ENCODE measurements around the gene USP2.
"Not testable (repeated sequence)": the region's sequence is repeated elsewhere in the genome, so short reads cannot be mapped to it uniquely, and the experiment has no call there.

The USP2 gene

DNA sequence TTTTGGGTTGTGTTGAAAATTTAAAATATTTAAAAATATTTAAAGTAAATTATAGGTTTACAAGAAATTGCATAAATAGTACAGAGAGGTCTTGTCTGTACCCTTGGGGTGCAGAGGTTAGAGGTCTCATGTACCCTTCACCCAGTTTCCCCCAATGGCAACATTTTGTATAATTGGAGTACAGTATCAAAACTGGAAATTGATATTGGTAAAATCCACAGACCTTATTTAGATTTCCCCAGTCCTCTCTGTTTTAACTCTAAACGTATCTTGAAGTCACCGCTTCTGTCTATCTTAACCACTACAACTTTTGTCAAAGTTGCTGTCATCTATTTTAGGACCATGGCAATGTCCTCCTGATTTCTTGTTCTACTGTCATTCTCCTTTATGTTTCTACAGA is 30.6 kb upstream of the USP2 start:
- no peak for DNase-seq

DNA sequence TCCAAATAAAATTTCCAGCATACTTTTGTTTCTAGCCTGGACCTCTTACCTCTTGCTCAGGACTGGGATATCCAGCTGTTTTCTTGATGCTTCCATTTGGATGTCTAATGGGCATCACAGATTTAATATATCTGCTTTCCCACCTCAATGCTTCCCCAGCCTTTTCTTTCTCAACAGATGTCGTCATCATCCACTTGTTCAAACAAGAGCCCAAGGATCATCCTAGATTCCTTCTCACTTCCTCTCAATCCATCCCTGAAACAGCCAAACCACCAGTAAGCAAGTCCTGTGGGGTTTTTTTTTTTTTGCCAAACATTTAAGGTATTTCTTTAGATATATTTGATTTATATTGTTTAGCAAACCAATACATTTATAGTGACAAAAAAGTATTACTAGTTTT is 29.0 kb upstream of the USP2 start:
- DNase-seq, result no peak

DNA sequence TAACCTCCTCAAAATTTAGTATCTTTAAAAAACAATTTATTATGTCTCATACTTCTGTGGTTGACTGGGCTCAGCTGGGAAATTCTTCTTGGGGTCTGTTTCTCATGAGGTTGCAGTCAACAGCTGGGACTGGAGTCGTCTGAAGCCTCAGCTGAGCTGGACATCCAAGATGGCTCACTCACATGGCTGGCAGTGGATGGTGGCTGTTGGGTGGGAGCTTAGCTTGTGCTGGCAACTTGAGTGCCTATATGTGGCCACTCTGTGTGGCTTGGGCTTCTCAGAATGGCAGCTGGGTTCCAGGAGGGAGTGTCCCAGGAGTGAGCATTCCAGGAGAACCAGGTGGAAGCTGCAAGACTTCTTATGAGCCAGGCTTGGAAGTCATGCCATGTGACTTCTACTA is 28.2 kb upstream of the USP2 start:
- DNase-seq, result no peak

DNA sequence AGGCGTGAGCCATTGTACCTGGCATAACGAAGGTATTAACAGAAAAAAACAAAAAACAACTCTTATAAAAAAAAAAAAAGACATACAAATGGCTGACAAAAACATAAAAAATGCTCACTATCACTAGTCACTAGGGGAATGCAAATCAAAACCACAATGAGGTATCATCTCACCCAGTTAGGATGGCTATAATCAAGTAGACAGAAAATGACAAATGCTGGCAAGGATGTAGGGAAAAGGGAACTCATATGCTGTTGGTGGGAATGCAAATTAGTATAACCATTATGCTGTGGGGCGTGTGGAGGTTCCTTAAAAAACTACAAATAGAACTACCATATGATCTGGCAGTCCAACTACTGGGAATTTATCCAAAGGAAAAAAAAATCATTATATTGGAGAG is 24.5 kb upstream of the USP2 start:
- no peak for DNase-seq

DNA sequence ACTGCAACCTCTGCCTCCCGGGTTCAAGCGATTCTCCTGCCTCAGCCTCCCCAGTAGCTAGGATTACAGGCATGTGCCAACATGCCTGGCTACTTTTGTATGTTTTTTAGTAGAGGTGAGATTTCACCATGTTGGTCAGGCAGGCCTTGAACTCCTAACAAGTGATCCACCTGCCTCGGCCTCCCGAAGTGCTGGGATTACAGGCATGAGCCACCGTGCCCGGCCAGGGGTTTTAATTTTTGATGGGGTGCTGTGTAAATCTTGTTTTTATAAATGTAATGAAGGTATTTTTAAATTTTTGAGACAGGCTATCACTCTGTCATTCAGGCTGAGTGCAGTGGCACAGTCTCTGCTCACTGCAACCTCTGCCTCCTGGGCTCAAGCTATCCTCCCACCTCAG is 24.0 kb upstream of the USP2 start:
- not testable (repeated sequence) for DNase-seq

DNA sequence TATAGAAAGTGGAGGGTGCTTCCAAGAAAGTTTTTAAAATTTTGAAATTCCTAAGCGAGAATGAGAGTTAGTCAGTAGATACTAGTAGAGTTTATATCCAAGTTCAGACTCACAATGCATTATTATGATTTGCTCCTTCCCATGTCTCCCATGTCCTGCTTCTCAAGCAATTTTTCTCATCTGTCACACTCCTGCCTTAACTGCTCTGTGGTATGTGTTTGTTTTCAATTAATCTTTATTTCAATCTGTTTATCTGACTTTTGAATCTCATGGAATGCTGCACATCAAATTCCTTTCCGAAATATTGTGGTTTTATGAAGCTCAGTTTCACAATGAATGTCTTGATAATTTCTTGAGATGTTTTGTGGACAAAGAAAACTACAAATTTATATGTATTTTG is 23.4 kb upstream of the USP2 start:
- no peak for DNase-seq

DNA sequence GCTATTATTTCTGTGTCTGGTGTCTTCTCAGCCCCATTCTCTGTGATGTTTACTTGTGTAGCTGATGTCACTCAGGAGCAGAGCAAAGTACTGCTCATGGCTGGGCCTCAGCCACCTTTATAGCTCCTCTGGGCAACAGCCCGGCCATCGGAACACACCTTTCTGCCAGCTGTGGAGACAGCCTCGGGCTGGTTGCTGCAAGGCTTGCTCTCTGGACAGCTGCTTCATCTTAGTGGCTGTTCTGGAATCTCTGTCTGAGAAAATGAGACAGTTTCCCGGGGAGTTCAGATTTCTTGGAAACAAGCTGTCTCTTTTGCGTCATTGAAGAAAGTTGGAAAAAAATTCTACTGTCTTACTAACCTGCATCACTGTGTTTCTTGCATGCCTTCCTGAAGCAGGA is 21.5 kb upstream of the USP2 start:
- no peak for DNase-seq

DNA sequence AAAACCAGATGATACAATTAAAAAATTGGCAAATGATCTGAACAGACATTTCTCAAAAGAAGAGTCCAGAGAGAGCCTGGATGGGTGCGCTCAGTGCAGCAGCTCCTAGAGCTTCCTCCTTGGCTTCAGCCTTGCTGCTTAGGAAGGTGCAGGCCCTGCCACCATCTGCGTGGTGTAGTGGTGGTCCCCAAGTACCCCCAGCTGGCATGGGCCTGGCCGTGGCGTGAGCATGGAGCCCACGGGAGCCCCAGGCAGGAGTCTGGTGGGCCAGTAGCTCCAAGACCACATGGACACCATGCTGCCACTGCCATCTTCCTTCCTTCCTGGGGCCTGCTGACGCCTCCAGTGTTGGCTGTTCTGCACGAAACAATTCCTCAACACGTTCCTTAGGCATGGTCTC is 21.0 kb upstream of the USP2 start:
- DNase-seq, result no peak

DNA sequence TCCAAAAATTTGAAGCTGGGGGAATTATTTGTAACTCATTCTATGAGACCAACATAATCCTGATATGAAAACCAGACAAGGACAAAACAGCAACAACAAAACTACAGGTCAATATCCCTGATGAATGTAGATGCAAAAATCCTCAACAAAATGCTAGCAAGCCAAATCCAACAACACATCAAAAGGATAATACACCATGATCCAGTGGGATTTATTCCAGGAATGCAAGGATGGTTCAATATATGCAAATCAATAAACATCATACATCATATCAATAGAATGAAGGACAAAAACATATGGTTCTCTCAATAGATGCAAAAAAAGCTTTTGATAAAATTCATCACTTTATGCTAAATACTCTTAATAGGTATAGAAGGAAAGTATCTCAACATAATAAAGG is 19.4 kb upstream of the USP2 start:
- no peak for DNase-seq

DNA sequence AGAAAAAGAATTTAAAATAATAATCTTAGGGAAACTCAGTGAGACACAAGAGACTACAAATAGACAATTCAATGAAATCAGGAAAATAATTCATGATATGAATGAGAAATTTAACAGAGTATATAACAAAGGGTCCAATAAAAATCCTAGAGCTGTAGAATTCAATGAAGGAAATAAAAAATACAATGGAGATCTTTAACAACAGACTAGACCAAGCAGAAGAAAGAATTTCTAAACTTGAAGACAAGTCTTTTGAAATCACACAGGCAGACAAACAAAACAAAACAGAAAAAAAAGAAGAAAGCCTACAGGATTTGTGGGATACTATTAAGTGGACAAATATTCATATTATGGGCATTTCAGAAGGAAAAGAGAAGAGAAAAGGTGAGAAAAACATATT is 16.2 kb upstream of the USP2 start:
- DNase-seq, result no peak

DNA sequence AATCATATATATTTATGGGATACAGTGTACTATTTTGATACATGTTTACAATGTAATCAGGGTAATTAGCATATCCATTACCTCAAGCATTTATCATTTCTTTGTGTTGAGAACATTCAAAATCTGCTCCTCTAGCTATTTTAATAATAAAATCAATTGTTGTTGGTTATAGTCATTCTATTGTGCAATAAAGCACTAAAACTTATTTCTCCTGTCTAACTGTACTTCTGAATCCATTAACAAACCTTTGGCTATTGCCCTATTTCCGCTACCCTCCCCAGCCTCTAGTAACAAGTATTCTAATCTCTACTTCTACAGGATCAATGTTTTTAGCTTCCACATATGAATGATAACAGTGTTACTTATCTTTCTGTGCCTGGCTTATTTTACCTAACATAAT is 15.3 kb upstream of the USP2 start:
- no peak for DNase-seq

DNA sequence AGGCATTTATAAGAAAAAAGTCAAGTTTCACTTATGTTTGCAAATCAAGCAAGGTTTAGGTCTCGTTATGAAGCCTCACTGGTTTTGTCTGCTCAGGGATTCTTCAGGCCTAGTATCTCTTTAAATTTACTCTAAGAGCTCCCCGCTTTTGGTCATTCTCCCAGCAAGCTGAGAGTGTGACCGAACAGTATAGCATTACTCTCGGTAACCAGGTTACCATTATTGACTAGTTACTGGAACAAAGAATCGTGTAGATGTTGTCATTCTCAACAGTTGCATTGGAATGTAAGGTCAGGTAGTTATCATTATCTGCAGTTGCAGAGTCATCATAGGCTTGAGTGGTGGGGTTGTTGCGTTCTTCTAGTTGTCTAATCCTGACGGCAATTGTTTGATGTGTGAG is 9.8 kb upstream of the USP2 start:
- no peak for DNase-seq

DNA sequence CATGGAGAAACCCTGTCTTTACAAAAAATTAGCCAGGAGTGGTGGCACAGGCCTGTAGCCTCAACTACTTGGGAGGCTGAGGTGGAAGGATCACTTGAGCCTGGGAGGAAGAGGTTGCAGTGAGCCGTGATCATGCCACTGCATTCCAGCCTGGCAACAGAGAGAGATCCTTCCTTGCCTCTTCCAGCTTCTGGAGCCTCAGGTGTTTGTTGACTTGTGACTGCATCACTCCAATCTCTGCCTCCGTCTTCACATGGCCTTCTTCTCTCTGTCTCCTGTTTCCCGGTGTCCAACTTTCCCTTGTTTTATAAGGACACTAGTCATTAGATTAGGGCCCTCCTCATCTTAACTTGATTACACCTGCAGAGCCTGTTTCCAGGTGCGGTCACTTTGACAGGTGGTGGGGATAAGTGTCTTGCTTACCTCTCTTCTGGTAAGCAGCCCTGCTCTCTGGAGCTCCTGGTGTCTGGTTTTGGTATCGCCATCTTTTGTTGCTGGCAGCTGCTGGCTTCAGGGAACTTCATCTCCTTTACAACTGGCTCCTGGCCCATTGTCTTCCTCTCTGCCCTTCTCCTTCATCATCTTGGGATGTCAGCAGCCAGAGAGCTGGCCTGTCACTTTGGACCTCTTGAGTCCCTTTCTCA is 8.2 kb upstream of the USP2 start:
- peak; percentile 79 for DNase-seq

DNA sequence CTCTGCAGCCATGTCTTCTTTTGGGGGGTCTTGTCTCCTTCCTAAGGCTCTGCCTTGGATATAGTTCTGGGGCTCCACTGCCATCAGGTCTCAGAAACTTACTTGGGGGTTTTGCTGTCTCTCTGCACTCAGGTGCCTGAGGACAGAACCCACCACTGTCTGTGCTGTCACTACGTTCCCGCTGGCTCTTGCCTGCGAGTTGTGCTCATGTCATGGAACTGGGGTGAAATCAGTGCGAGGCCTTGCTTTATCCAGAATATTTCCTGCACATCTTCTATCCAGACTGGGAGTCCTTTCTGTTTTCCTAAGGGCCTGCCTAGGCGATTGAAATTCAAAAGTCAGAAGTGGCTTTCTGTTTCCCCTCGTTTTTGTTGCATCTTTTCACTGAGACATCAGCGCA is 6.6 kb upstream of the USP2 start:
- DNase-seq, result no peak

DNA sequence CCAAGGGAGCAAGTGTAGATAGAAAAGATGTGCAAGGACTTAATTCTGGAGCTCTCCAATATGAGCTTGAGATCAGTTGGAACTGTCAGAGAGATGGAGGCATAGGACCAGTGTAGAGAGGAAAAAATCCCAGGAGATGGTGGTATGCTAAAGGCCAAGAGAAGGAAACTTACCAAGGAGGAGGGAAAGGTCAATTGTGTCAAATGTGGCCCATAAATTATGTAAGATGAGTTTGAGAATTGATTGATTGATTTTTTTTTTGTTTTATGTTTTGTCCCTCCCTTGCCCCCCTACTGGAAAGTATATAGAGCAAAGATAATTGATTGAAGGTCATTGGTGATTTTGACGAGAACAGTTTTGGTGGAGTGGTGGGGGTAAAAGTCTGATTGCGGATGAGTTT is 2.8 kb upstream of the USP2 start:
- no peak for DNase-seq

DNA sequence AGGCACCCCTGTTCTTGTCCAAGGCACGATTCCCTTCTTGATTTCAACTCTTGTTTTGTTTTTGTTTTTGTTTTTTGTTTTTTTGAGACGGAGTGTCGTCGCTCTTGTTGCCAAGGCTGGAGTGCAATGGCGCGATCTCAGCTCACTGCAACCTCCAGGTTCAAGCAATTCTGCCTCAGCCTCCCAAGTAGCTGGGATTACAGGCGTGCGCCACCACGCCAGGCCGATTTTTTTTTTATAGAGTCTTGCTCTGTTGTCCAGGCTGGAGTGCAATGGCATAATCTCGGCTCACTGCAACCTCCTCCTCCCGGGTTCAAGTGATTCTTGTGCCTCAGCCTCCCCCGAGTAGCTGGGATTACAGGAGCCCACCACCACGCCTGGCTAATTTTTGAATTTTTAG is 1.0 kb upstream of the USP2 start:
- not testable (repeated sequence) for DNase-seq

DNA sequence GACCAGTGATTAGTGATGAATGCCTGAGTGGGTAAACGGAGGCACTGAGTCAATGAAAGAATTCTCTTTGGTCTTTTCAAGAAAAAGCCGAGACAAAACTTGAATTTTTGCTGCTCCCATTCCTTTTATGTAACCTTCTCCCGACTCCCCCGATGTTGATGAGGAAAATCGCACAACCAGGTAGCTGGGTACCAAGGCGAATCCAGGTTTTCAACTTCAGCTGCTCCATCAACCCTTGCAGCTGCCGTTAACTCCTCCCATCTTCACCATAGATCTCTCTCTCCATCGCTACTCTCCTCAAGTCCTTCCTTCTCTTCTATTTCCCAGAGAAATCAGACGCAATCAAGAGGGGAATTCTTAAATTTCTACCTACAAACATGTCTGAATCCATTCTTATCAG is 611 bp upstream of the USP2 start:
- no peak for DNase-seq

DNA sequence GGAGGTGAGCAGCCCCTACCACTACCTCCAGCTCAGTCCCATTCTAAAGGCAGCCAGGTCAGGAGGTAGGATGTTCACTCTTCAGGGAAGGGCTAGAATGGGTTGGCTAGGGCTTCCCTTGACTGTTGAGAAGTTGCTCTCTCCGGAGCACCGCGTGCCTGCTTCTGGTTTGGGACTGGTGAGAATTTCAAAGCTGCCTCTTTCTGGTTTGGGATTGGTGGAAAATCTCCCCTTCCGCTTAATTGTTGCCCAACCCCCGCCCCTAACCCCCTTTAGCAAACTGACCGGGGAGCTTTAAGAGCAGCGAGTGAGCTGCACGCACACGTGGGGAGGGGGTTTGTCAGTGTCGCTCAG is 686 bp downstream of the USP2 start:
- no peak for DNase-seq

DNA sequence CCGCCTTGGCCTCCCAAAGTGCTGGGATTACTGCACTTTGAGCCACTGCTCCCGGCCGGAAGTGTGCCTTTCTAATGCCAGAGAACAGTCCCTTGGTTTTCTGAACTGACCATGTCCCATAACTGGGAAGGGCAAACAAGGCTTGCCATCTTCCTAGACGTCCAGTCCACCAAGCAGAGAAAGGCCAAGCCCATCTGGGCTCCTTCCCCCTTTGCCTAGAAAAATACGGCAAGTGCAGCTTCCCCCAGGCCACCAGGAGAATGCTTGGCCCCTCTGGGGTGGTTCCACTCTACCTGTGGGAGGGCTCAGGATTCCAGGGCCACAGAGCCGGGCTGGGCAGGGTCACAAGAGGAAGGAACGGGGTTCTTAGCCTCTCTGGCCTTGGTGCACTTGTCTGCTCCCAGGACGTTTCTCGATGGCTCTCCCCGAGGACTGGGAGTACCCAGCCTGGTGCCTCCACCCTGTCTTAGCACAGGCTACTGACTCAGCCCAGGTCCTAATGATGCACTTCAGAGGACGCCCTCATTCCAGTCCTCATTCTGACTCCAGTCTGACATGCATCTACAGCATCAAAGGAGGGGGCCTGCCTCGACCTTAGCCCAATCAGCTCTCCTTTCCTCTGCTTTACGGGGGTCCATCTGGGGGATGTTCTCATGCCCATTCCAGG is 1.2 kb downstream of the USP2 start:
- no peak for DNase-seq

DNA sequence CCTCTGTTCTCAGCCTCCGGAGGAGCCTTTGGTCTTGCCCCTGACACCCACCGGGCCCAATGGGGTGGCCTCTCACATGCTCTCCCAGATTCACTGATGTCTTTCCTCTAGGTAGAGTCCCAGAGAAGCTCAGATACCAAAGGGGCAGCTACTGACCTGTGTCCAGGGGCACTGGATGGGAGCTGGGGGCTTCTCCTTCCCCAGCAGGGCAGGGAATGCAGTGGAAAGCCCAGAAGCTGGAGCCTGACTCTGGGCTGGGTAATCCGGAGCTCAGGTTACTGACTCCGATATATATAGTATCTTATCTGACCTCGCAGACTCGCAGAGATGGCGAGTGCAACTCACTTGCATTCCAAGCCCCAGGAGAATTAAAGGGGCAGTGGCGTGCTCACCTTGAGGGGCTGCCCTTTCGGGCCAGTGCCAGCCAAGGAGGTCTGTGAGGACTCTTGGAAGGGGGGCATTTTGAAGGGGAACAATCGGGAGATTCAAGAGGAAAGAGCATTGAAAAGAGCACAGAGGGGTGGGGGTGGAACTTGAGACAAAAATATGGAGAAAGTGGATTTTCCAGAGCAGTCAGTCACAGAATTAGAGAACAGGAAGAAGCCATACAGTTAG is 2.5 kb downstream of the USP2 start:
- no peak for DNase-seq

DNA sequence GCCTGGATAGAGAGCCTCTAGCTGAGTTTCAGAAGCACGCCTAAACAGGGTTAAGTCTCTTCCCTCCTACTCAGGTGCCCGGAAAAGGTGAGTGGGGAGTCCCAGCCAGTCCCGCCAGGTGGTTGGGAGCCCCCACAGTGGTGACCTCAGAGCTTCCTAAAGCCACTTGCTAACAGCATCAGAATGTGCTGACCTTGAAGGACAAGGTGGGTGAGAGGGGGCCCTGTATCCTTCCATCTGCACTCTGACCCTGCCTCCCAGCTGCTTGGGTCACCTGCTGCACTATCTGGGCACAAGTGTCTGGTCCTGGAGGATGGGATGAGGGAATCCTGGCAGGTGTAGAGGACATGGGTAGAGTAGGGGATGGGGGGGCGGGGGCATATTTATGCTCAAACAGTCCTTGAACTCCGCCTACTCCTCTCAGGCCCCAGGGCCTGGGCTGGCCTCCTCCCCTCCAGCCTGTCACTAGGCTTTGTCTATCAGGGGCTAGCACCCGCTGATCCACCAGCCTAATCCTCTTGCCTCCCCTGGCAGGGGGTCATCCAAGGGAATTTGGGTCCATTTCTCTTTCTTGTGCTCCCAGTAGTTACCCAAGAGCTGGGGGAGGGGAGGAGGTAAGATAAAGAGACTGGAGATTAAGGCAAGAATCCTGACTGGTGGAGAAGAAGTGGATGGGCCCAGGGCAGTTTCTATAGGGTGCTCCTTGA is 3.4 kb downstream of the USP2 start:
- no peak for DNase-seq

DNA sequence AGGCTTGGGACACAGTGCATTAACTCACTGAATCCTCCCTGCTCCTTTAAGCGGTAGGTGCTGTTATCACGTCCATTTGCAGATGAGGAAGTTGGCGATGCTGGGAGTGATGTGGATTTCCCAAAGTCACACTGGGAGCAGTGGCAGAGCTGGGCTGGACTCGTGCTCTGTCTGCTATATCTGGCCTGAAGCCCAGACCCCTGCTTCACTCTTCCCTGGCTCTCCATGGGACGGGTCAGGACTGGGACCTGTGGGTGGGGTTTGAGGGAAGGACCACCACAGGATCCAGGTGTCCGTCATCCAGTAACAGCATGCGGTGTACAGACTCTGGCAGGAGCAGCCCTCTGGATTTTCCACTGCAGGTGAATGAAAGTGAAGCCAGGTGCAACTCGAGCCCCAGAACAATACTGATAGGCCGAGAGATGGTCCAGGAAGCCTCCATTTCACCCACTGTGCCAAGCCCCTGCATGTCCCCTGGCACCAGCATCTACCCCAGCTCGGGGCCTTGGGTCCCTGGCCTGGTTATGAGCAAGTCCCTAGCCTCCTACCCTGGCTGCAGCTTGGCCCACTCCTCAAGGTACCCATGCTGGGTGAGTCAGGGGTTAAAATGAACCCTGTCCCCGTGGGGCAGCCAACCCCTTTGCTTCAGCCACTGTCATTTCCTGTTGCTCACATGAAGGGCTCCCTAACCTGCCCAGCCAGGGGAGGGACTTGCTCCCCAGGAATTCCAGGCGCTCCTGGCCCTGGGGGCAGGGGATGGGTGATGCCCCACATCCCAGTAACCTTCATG is 4.2 kb downstream of the USP2 start:
- no peak for DNase-seq

DNA sequence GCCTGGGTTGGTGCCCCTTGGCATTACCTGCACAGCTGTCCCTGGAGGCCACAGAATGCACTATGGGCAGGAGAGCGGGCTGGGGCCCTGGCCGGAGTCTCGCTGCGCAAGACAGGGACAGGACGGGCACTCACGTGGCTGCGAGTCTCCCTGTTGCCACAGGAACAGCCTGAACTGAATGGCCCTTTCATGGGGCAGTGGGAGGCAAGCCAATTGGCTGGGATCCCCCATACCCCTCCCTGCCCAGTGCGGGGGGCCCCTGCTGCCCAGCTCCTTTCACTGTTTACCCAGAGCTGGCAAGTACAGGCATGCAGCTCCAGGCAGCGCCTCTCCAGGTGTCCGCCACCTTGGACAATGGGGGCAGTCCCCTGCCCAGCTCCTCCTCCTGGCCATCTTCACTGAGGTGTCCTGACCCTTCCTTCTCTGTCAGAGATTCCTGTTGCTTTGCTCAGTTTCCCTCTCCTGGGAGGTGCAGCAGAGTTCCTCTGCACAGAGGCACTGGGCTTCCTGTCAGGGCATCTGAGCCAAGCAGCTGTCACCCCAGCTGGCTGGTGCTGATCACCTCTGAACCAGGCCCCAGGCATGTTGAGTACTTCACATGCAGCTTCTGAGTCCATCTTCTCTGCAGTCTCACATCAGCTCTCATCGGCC is 5.2 kb downstream of the USP2 start:
- peak; percentile 71 for DNase-seq
